Stomach (tissue), 4 donors: ENCODE measurements around the gene EGLN2.

Experiments used
- CTCF ChIP-seq, 7 experiments: fragments of 450-650 bp in 4 of 7; fragments of 200-600 bp in 3 of 7; sonication (generic) in 3 of 7; IDR thresholded peaks; one replicate each; pipeline ENCODE4 v1.5.1; 2016 to 2019; ENCODE audit warnings: antibody characterized with exemption in 7 of 7, control low read depth in 2 of 7, mild to moderate bottlenecking in 1 of 7
- POLR2A ChIP-seq, 4 donors: fragments of 450-650 bp; IDR thresholded peaks; one replicate each; pipeline ENCODE4 v1.6.1; 2016; ENCODE audit warnings: antibody characterized with exemption in 4 of 4, control low read depth in 2 of 4, mild to moderate bottlenecking in 1 of 4, moderate library complexity in 1 of 4

DNA sequence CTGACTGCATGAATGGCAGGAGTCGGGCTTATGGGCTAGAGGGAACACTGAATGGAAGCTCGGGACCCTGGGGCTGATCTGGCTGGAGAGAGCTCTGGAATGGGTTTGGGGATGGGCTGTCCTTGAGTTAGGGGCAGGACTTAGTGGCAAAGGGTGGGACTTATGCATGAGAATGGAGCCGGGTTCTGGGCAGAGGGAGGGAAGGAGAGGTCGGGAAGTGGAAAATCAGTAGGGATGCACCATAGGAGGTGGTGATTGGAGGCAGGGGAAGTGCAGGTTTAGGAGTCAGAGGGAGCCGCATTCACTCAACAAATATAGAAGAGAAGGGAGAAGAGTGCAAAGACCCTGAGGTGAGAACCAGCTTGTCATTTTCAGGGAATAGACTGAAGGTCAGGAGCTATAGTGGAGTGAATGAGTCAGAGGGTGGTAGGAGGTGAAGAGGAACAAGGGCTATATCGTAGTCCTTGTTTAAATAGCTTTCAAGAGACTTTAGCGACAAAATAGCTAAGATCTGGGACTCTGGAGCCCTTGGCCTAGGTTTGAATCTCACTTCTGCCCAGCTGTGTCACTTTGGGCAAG, 20.2 kb upstream of the EGLN2 start:
- TF ChIP-seq POLR2A (IDR thresholded peaks at IDR 0.05) (no peak), CTCF (IDR thresholded peaks at IDR 0.05) (no peak)
